Glomerular visceral epithelial cell (primary cell): ENCODE measurements around the gene PTPRM.

Source experiments
- DNase-seq: peaks from one replicate; pipeline ENCODE4 v3.0.0-alpha.2; 2016; ENCODE audit errors: extremely low spot score

The PTPRM gene

GRCh38 chr18:7668392-7668791 lies 101.3 kb downstream of the PTPRM start:
- no peak for DNase-seq

DNA sequence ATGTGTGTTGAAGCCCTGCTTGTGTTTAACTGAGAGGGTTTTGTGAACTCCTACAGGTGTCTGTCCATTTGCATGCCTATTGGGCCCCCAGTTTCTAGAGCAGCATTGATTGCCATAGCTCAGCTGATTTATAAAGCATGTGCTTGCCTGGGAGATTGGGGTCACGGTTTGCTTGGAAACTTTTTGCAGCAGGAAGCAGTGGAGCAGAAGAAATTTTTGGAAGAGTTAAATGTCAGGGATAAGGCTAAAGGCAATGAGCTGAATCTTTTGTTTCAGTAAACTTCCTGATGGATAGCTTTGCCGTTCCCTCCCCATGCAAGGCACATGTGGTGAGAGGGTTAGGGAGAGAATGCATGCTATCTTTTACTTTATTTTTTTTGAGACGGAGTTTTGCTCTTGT lies 102.2 kb downstream of the PTPRM start:
- no peak for DNase-seq

- no peak for DNase-seq
These were observed 104.0 kb downstream of the PTPRM start for GRCh38 chr18:7671105-7671504.

DNA sequence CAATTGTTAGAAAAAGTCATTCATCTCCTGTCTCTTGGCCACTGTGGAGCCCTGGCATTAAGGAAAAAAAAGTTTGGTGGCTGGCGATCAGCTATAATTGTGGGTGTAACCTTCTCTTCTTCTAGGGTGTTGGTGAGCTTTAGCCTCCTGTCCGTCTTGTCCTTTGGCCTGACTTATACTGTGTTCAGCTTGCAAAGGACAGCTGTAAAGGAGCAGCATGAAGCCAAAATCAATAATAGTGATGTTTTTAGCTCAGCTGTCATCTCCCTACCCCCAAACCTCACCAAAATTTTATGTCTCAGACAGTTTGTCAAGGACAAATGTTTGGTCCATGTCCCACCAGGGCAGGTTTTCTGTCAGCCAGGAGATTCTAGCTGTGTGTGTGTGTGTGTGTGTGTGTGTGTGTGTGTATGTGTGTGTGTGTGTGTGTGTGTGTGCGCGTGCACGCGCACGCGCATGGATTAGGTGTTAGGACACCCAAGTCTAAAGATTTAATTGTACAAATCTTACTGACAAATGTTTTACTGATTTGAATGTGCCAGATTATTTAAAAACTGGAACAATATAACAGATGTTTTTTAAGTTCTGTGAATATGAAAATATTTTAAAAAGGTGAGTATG lies 109.2 kb downstream of the PTPRM start:
- no peak for DNase-seq

DNA sequence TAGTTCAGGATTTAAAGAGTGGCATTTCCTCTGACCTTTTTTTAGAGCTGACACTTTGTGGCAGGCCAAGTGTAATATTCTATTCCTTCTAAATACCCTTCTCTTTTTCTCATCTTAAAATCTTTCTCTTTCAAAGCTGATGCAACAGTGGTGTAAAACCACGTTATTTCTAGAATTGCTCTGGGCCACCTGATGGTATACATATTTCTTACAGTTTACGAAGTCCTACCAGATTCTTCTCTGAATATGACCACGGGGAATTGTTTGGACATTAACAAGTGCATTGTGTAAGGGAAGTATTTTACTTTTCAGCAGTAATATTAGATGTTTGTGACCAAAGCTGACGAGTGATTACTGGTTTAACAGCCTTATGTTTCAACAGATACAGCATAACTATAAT lies 109.9 kb downstream of the PTPRM start:
- no peak for DNase-seq

DNA sequence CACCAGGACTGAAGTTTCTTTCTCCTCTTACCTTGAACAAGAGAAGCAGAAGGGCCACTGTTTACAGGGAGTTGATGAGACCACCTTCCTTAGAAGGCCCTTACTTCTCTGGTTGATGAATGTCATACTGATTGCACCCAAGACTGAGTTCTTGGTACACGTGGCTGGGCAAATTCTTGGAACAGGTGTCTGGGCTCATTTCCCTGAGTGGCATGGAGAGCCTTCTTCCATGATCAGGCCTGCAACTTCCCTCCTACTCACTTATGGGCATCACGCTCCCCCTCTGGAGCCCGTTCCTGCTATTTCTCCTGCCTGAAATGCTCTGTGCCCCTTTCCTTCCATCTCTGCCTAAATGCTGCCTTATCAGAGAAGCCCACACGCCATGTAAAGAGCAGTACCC lies 110.3 kb downstream of the PTPRM start:
- DNase-seq, result no peak

DNA sequence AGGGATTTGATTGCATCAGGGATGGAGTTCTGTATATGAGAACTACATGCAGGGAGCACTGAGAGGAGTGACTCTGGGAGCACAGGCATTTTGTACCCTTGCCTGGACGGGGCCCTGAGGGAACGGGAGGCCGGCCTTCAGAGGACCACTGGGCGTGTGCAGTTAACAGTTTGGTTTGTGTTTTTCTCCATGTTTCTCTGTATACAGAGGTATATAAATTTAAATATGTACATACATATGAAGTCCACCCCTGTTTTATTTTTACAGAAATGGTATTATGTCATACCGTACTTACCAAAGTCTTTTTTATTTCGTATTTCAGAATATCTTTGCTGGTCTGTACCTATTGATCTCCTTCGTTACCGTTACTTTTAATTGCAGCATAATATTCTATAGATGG lies 111.3 kb downstream of the PTPRM start:
- no peak for DNase-seq

DNA sequence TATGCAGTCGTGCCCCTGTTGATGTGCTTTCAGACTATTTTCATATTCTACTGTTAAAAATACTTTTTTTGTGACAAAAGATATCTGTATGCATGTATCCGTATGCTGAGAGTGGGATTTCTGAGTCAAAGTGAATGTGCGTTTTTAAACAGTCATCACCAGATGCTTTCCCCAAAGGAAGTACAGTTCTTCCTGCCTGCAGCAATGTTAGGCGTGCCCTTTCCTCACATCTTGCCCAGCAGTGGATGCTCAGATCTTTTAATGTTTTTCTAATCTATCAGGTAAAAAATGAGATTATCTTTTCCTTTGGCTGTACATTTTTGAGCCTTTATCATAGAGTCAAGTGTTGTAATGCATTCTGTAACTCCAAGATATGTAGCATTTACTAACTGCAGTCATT lies 111.7 kb downstream of the PTPRM start:
- DNase-seq, result no peak

DNA sequence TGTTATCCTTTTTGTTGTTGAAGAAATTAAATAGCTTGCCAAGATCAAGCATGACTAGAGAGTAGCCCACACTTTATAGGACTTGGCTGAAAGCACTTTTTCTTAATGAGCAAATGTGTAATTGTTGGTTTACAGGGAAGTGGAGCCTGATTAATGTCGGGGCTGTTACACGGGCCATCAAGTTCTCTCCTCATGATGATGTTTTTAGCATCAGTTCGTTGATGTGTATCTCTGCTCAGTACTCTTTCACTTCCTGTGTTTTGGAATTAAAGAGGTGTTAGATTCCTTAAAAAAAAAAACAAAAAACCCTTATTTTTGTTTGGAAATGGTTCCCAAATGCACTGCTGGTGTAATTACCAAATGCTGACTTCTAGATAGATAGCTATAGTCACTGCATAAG lies 114.2 kb downstream of the PTPRM start:
- no peak for DNase-seq

GRCh38 chr18:7682321-7682720 lies 115.2 kb downstream of the PTPRM start:
- no peak for DNase-seq

GRCh38 chr18:7683753-7684152 lies 116.6 kb downstream of the PTPRM start:
- DNase-seq, result no peak

DNA sequence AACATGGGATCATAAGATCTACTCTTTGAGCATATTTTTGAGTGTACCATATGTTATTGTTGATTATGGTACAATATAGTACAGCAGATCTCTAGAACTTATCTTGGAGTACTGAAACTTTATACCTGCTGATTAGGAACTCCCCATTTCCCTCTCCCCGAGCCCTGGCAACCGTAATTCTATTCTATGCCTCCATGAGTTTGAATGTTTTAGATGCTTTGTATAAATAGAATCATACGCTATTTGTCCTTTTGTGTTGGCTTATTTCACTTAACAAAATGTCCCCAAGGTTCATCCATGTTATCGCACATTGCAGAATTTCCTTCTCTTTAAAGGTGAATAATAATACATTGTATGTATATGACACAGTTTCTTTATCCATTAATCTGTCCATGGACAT lies 117.2 kb downstream of the PTPRM start:
- no peak for DNase-seq

- DNase-seq, result peak; percentile 67
These were observed 117.8 kb downstream of the PTPRM start for GRCh38 chr18:7684966-7685365.

DNA sequence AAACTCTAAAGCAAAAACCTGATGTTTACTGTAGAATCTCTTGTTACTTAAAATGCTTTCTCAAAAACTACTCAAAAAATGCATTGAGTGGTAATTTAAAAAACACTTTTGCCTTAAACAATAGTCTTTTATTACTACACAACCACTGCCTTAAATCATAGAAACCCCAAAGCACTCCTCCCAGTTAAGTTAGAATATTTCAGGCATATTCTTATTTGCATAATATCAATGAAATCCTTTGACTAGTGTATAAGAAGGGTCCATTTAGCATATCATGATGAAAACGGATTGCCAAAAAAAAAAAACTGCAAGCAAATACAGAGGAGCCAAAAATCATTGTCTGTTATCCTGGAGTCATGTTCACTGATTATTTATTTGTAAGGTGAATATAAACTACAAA lies 119.2 kb downstream of the PTPRM start:
- DNase-seq, result no peak

DNA sequence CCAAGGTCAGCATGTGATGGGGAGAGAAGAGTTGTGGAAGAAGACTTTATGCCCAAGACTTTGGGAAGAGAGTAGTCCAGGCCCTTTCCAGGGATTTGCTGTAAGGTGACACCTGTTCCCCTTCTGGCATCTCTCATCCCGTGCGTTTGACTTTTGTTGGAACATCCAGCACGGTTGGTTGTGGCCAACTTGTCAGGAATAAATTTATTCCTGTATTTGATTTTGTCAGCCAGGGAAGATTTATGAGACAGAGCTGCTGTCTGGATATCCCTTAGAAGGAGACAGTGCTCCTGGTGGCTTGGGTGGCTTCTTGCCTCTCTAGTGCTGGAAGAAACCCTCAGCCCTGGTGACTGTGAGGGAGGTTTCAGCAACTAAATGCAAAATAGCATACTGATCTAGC lies 121.5 kb downstream of the PTPRM start:
- DNase-seq, result no peak

GRCh38 chr18:7691206-7691605 lies 124.1 kb downstream of the PTPRM start:
- DNase-seq, result no peak

DNA sequence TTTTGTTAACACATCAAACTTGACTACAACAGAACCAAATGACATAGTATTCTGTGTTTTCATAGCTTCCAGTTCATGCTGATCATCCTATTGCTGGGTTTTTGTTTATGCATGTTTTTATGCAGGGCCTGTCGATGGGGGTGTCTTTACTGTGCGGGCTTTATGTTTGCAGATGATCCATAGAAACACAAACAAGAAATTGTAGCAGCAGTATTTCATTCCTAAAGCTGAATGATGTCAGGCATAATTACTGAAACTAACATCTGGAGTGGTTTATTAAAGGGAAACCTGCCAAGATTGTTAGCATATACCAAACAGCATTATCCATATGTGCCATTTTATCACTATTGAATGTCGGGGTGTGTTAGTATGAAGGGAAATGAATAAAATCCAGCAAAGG lies 129.7 kb downstream of the PTPRM start:
- no peak for DNase-seq

GRCh38 chr18:7697306-7697705 lies 130.2 kb downstream of the PTPRM start:
- DNase-seq, result no peak

GRCh38 chr18:7711495-7711894 lies 144.4 kb downstream of the PTPRM start:
- DNase-seq, result no peak

- DNase-seq, result no peak
These were observed 153.3 kb downstream of the PTPRM start for GRCh38 chr18:7720395-7720794.

DNA sequence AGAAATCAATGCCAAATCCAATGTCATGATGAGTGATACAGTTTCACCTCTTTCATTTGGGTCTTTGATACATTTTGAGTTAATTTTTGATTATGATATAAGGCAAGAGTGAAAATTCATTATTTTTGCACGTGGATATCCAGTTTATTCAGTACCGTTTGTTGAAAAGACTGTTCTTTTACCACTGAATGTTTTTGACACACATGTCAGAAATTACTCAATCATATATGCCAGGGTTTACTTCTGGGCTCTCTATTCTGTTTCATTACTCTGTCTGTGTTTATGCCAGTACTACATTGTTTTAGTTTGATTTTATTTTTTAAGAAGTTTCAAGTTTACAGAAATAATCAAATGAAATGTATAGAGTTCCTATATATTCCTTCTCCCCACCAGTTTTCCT lies 154.4 kb downstream of the PTPRM start:
- no peak for DNase-seq

DNA sequence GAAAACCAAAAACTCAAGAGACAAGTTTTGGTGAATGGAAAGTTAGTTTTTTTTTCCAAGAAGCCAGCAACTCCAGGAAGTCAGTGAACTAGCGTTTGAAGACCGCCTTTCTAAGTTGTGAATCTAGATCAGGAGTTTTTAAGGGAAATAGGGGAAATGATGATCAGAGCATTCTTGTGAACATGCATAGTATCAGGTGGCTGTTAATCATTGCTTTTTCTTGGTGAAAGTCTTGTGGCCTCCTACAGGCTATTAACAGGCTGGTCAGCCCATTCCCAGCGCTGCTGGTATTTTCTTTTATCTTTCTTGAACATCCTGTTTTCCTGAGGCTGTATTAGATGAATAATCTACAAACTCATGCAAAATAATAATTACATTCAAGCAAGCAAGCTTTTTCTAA lies 155.8 kb downstream of the PTPRM start:
- DNase-seq, result peak; percentile 42

- DNase-seq, result no peak
These were observed 156.4 kb downstream of the PTPRM start for GRCh38 chr18:7723558-7723957.

DNA sequence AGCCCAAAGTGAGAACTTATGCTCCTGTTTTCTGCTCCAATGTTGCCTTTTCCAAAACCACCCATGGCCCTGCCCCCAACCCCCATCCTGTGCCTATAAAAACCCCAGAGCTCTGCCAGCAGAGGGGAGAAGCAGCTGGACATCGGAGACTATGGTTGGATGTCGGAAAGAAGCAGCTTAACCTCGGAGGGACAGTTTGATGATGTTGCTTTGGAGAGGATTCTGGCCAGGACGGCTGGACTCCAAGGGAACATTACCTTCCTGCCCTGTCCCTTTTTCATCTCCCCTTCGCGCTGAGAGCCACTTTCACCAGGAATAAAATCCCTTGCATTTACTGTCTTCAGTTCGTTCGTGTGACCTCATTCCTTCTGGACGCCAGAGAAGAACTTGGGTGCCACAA lies 158.4 kb downstream of the PTPRM start:
- no peak for DNase-seq

DNA sequence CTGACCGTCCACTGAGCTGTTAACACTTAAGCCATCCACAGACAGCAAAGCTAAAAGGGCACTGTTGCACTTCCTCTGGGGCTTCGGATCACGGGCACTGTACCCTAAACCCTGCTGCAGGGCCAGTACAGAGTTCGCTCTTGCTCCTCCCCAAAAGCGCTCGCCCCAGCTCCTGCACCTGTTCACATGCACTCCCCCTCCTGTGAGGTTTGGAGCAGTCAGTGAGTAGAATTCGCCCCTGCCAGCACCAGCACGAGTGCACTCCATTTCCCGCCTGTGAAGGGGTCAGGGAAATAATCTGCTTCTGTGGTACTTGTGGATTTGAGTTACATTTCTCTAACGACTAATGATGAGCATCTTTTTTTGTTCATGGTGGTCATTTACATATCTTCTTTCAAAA lies 158.8 kb downstream of the PTPRM start:
- no peak for DNase-seq
